SK-N-SH treated with all-trans-retinoic acid at 6 μM for 48 hours (cell line): ENCODE measurements around the gene HMGA1.

Experiments
- ATAC-seq: fragments of 200-7000 bp; cut with Tn5 transposase; 3 replicates; pipeline ENCODE4 v1.9.1; 2020; ENCODE audit warnings: mild to moderate bottlenecking, moderate library complexity
- ARNTL ChIP-seq: fragments of 450-650 bp; formaldehyde crosslinking; IDR thresholded peaks from 2 replicates; pipeline ENCODE4 v1.5.0; 2020; ENCODE audit warnings: low read depth, mild to moderate bottlenecking, moderate library complexity, borderline replicate concordance
- BACH2 ChIP-seq: fragments of 250-450 bp; sonication (Bioruptor Pico); IDR thresholded peaks from 2 replicates; pipeline ENCODE4 v1.9.0; 2021; ENCODE audit warnings: mild to moderate bottlenecking, borderline replicate concordance
- CSDC2 ChIP-seq: fragments of 250-450 bp; sonication (Bioruptor Pico); IDR thresholded peaks from 2 replicates; pipeline ENCODE4 v1.5.0; 2020; ENCODE audit warnings: mild to moderate bottlenecking, moderate library complexity
- ESRRG ChIP-seq: fragments of 250-450 bp; sonication (Bioruptor Pico); IDR thresholded peaks from 2 replicates; pipeline ENCODE4 v1.6.1; 2021; ENCODE audit warnings: mild to moderate bottlenecking
- GLIS3 ChIP-seq: fragments of 250-450 bp; sonication (Bioruptor Pico); IDR thresholded peaks from 2 replicates; pipeline ENCODE4 v1.5.0; 2020; ENCODE audit warnings: mild to moderate bottlenecking, moderate library complexity
- ISL1 ChIP-seq: fragments of 250-450 bp; sonication (Bioruptor Pico); IDR thresholded peaks from 2 replicates; pipeline ENCODE4 v2.1.2; 2022; ENCODE audit warnings: mild to moderate bottlenecking, moderate library complexity
- OSR1 ChIP-seq: fragments of 250-450 bp; sonication (Bioruptor Pico); IDR thresholded peaks from 2 replicates; pipeline ENCODE4 v1.8.0; 2022; ENCODE audit warnings: moderate library complexity, mild to moderate bottlenecking, inconsistent platforms
- PPARA ChIP-seq: fragments of 250-450 bp; sonication (Bioruptor Pico); IDR thresholded peaks from 2 replicates; pipeline ENCODE4 v1.5.0; 2020; ENCODE audit warnings: mild to moderate bottlenecking, borderline replicate concordance
- RARB ChIP-seq: fragments of 250-450 bp; sonication (Bioruptor Pico); IDR thresholded peaks from 2 replicates; pipeline ENCODE4 v1.8.0; 2021; ENCODE audit warnings: mild to moderate bottlenecking, moderate library complexity
- SNAI2 ChIP-seq: fragments of 250-450 bp; sonication (Bioruptor Pico); IDR thresholded peaks from 2 replicates; pipeline ENCODE4 v1.5.0; 2020; ENCODE audit warnings: mild to moderate bottlenecking, moderate library complexity
- TCF4 ChIP-seq: fragments of 250-450 bp; sonication (Bioruptor Pico); IDR thresholded peaks from 2 replicates; pipeline ENCODE4 v1.8.0; 2021; ENCODE audit warnings: mild to moderate bottlenecking, moderate library complexity, borderline replicate concordance
- TOX ChIP-seq: fragments of 250-450 bp; sonication (Bioruptor Pico); IDR thresholded peaks from 2 replicates; pipeline ENCODE4 v1.8.0; 2021; ENCODE audit warnings: mild to moderate bottlenecking, moderate library complexity, borderline replicate concordance
- ZC3H10 ChIP-seq: fragments of 250-450 bp; sonication (Bioruptor Pico); IDR thresholded peaks from 2 replicates; pipeline ENCODE4 v1.5.1; 2021; ENCODE audit warnings: mild to moderate bottlenecking, moderate library complexity
- ZFP3 ChIP-seq: fragments of 250-450 bp; sonication (Bioruptor Pico); IDR thresholded peaks from 2 replicates; pipeline ENCODE4 v1.5.0; 2020; ENCODE audit warnings: mild to moderate bottlenecking, moderate library complexity
- ZFP30 ChIP-seq: fragments of 450-650 bp; formaldehyde crosslinking; IDR thresholded peaks from 2 replicates; pipeline ENCODE4 v1.5.0; 2022; ENCODE audit warnings: mild to moderate bottlenecking, moderate library complexity
- ZNF565 ChIP-seq: fragments of 450-650 bp; formaldehyde crosslinking; conservative IDR thresholded peaks from 2 replicates; pipeline ENCODE4 v1.5.0; 2020; ENCODE audit warnings: low read depth, mild to moderate bottlenecking, moderate library complexity
- ZNF70 ChIP-seq: fragments of 450-650 bp; formaldehyde crosslinking; IDR thresholded peaks from 2 replicates; pipeline ENCODE4 v1.5.0; 2020; ENCODE audit warnings: mild to moderate bottlenecking, moderate library complexity
- ZNF8 ChIP-seq: fragments of 450-650 bp; formaldehyde crosslinking; IDR thresholded peaks from 2 replicates; pipeline ENCODE4 v1.5.0; 2020; ENCODE audit warnings: mild to moderate bottlenecking, moderate library complexity
- TF ChIP-seq, protein P1 (sequence below): fragments of 250-450 bp; sonication (Bioruptor Pico); IDR thresholded peaks from 2 replicates; pipeline ENCODE4 v1.5.1; 2021; ENCODE audit warnings: mild to moderate bottlenecking, moderate library complexity
- TF ChIP-seq, protein P2 (sequence below): fragments of 250-450 bp; sonication (Bioruptor Pico); IDR thresholded peaks from 2 replicates; pipeline ENCODE4 v1.5.1; 2020; ENCODE audit warnings: low read depth, mild to moderate bottlenecking, moderate library complexity
- TF ChIP-seq, protein P3 (sequence below): fragments of 250-450 bp; sonication (Bioruptor Pico); IDR thresholded peaks from 2 replicates; pipeline ENCODE4 v1.5.0; 2020; ENCODE audit warnings: mild to moderate bottlenecking, moderate library complexity
- TF ChIP-seq, protein P4 (sequence below): fragments of 250-450 bp; sonication (Bioruptor Pico); IDR thresholded peaks from 2 replicates; pipeline ENCODE4 v1.8.0; 2021; ENCODE audit warnings: low read depth, mild to moderate bottlenecking, moderate library complexity, borderline replicate concordance
- TF ChIP-seq, protein P5 (sequence below): fragments of 250-450 bp; sonication (Bioruptor Pico); IDR thresholded peaks from 2 replicates; pipeline ENCODE4 v1.8.0; 2020; ENCODE audit warnings: mild to moderate bottlenecking, moderate library complexity, borderline replicate concordance

HMGA1 gene

DNA sequence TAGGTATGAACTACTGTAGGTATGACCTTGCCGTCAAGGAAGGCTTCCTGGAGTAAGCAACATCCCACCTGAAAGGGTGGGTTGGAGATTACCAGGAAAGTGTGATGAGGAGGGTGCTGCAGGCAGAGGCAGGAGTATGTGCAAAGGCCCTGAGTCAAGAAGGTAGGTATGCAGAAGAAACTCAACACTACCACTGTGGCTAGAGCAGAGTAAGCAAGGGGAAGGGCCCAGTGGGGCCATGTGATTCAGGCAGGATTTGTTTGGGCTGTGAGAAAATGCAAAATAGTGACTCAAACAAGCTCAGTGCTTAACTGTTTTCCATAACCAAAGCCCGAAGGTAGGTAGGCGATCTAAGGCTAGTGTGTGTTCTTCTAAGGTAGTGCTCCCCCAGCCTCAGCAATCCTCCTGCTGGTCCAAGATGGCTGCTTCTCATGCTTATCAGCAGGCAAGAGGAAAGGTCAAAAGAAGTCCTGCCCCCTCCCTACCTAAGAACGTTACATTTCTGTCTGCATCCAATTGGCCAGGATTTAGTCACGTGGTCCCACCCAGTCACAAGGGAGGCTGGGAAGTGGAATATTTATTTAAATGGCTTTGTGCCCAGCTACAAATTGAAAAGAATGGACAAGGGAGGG is 36.2 kb upstream of the HMGA1 start:
- TF ChIP-seq RARB (CRISPR knock-in tag) (no peak), ZC3H10 (CRISPR knock-in tag) (no peak), ESRRG (no peak), ZNF8 (CRISPR knock-in tag) (no peak), TOX (no peak), PPARA (CRISPR knock-in tag) (no peak), ZNF565 (CRISPR knock-in tag) (no peak), CSDC2 (CRISPR knock-in tag) (no peak), BACH2 (CRISPR knock-in tag) (no peak), ZNF70 (CRISPR knock-in tag) (no peak), SNAI2 (CRISPR knock-in tag) (no peak), ISL1 (CRISPR knock-in tag) (no peak)
- TF ChIP-seq, protein P1, sequence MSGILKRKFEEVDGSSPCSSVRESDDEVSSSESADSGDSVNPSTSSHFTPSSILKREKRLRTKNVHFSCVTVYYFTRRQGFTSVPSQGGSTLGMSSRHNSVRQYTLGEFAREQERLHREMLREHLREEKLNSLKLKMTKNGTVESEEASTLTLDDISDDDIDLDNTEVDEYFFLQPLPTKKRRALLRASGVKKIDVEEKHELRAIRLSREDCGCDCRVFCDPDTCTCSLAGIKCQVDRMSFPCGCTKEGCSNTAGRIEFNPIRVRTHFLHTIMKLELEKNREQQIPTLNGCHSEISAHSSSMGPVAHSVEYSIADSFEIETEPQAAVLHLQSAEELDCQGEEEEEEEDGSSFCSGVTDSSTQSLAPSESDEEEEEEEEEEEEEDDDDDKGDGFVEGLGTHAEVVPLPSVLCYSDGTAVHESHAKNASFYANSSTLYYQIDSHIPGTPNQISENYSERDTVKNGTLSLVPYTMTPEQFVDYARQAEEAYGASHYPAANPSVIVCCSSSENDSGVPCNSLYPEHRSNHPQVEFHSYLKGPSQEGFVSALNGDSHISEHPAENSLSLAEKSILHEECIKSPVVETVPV (CRISPR knock-in tag) = no peak
- TF ChIP-seq, protein P2, sequence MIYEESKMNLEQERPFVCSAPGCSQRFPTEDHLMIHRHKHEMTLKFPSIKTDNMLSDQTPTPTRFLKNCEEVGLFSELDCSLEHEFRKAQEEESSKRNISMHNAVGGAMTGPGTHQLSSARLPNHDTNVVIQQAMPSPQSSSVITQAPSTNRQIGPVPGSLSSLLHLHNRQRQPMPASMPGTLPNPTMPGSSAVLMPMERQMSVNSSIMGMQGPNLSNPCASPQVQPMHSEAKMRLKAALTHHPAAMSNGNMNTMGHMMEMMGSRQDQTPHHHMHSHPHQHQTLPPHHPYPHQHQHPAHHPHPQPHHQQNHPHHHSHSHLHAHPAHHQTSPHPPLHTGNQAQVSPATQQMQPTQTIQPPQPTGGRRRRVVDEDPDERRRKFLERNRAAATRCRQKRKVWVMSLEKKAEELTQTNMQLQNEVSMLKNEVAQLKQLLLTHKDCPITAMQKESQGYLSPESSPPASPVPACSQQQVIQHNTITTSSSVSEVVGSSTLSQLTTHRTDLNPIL (CRISPR knock-in tag) = no peak
- no peak for ATAC-seq

DNA sequence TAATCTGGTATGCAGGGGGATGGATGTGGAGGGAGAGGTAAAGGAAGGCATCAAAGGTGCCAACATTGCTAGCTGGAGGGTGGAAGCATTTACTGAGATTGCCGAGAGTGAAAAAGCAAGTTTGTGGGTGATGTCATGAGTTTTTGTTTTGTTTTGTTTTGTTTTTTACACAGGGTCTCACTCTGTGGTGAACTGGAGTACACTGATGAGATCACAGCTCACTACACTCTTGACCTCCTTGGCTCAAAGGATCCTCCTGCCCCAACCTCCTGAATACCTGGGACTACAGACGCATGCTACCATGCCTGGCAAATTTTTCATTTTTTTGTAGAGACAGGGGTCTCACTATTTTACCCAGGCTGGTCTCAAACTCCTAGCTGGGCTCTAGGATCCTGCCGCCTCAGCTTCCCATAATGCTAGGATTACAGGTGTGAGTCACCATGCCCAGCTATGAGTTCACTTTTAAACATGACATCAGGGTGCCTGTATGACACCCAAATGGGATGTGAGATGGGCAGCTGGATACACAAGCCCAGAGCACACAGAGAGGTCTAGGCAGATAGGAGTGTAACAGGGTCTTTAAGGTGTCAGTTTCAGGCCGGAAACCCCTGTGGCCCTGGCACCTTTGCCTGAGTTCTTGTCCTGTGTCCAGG is 35.1 kb upstream of the HMGA1 start:
- no peak for ATAC-seq
- TF ChIP-seq BACH2 (CRISPR knock-in tag) (no peak), TCF4 (no peak), ZFP3 (CRISPR knock-in tag) (no peak), ARNTL (CRISPR knock-in tag) (no peak), ZNF70 (CRISPR knock-in tag) (no peak), ESRRG (no peak)
- TF ChIP-seq, protein P2 (CRISPR knock-in tag) = no peak

DNA sequence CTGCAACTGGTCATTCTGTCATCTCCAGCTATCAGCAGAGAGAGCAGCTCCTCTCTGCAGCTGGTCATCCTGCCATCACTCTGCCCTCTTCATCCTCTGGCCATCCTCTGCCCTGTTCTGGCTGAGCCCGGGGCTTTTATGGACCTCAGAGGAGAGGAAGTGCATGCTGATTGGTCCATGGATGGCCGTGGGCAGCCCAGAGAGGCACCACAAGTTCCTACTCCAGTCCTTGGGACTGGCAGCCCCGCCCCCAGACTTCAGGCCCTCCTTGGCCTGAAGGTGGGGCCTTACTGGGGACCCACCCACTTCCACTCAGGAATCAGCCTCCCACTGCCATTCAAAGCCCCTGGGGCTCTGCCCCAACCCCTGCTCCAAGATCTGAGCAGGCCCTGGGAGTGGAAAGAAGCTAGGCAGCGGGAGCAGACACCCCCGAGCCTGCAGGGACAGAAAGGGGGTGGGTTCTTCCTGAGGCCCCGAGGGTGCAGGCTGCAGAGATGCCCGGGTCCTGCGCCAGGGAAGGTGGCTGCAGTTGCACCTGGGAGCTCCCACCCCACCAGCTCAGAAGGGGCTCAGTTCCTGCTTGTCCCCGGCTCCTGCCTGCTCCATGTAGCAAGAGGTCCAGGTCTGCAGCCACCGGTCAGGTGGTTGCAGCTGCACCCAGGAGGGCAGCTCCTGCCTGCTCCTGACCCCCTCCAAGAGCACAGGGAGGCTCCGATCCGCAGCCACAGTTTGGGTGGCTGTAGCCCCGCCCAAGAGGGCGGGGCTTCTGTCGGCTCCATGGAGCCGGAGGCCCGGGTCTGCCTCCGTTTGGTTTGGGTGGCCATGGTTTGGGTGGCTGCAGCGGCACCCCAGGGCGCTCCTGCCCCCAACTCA is 34.1 kb upstream of the HMGA1 start:
- TF ChIP-seq ZFP3 (CRISPR knock-in tag) (no peak), ISL1 (CRISPR knock-in tag) (no peak), ZNF70 (CRISPR knock-in tag) (no peak), ZC3H10 (CRISPR knock-in tag) (no peak), ZFP30 (no peak), TCF4 (no peak), RARB (CRISPR knock-in tag) (no peak), ESRRG (no peak), PPARA (CRISPR knock-in tag) (no peak), GLIS3 (CRISPR knock-in tag) (no peak), SNAI2 (CRISPR knock-in tag) (no peak), ARNTL (CRISPR knock-in tag) (no peak), BACH2 (CRISPR knock-in tag) (no peak), OSR1 (CRISPR knock-in tag) (no peak), ZNF8 (CRISPR knock-in tag) (no peak)
- TF ChIP-seq, protein P3, sequence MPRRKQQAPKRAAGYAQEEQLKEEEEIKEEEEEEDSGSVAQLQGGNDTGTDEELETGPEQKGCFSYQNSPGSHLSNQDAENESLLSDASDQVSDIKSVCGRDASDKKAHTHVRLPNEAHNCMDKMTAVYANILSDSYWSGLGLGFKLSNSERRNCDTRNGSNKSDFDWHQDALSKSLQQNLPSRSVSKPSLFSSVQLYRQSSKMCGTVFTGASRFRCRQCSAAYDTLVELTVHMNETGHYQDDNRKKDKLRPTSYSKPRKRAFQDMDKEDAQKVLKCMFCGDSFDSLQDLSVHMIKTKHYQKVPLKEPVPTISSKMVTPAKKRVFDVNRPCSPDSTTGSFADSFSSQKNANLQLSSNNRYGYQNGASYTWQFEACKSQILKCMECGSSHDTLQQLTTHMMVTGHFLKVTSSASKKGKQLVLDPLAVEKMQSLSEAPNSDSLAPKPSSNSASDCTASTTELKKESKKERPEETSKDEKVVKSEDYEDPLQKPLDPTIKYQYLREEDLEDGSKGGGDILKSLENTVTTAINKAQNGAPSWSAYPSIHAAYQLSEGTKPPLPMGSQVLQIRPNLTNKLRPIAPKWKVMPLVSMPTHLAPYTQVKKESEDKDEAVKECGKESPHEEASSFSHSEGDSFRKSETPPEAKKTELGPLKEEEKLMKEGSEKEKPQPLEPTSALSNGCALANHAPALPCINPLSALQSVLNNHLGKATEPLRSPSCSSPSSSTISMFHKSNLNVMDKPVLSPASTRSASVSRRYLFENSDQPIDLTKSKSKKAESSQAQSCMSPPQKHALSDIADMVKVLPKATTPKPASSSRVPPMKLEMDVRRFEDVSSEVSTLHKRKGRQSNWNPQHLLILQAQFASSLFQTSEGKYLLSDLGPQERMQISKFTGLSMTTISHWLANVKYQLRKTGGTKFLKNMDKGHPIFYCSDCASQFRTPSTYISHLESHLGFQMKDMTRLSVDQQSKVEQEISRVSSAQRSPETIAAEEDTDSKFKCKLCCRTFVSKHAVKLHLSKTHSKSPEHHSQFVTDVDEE (CRISPR knock-in tag) = no peak
- TF ChIP-seq, protein P4, sequence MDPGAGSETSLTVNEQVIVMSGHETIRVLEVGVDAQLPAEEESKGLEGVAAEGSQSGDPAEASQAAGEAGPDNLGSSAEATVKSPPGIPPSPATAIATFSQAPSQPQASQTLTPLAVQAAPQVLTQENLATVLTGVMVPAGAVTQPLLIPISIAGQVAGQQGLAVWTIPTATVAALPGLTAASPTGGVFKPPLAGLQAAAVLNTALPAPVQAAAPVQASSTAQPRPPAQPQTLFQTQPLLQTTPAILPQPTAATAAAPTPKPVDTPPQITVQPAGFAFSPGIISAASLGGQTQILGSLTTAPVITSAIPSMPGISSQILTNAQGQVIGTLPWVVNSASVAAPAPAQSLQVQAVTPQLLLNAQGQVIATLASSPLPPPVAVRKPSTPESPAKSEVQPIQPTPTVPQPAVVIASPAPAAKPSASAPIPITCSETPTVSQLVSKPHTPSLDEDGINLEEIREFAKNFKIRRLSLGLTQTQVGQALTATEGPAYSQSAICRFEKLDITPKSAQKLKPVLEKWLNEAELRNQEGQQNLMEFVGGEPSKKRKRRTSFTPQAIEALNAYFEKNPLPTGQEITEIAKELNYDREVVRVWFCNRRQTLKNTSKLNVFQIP (CRISPR knock-in tag) = no peak
- TF ChIP-seq, protein P5, sequence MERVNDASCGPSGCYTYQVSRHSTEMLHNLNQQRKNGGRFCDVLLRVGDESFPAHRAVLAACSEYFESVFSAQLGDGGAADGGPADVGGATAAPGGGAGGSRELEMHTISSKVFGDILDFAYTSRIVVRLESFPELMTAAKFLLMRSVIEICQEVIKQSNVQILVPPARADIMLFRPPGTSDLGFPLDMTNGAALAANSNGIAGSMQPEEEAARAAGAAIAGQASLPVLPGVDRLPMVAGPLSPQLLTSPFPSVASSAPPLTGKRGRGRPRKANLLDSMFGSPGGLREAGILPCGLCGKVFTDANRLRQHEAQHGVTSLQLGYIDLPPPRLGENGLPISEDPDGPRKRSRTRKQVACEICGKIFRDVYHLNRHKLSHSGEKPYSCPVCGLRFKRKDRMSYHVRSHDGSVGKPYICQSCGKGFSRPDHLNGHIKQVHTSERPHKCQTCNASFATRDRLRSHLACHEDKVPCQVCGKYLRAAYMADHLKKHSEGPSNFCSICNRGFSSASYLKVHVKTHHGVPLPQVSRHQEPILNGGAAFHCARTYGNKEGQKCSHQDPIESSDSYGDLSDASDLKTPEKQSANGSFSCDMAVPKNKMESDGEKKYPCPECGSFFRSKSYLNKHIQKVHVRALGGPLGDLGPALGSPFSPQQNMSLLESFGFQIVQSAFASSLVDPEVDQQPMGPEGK = no peak
- TF ChIP-seq, protein P2 (CRISPR knock-in tag) = no peak
- TF ChIP-seq, all 23 proteins: peak for 0
- ATAC-seq = no peak
